NT2/D1 (cell line): ENCODE results near the gene TPCN1.

Experiments used
- YY1 ChIP-seq: IDR thresholded peaks from 2 replicates; pipeline ENCODE4 v1.6.1; 2011; ENCODE audit not compliant: insufficient read length, insufficient read depth
- ZNF274 ChIP-seq: IDR thresholded peaks from 2 replicates; pipeline ENCODE4 v1.6.1; 2011; ENCODE audit warnings: mild to moderate bottlenecking, low read depth, low read length

- TF ChIP-seq YY1 (no peak), ZNF274 (no peak)
Measured at GRCh38 chr12:113186033-113186365, 35.3 kb upstream of the TPCN1 start.
